PC-9 (cell line): ENCODE results near the gene EME1. TPM values are rescaled to one million over a fixed set of nuclear protein-coding genes. Genes with fewer than 3 reads are reported as not detected.

Experiments used
- BruUV-seq: library from RNA; stranded (reverse); fragments of 400-500 nt; replicated peaks from 2 replicates; lab custom pipeline; 2021; lab: Mats Ljungman, UMichigan
- CTCF ChIA-PET: fragments of 300-600 bp; sonication (Branson Sonifier 250); formaldehyde crosslinking; loops from one replicate; lab custom pipeline; 2022; ENCODE audit warnings: antibody characterized with exemption; lab: Charles Lee
- POLR2A ChIA-PET: fragments of 300-600 bp; sonication (Branson Sonifier 250); formaldehyde crosslinking; loops from one replicate; lab custom pipeline; 2022; ENCODE audit warnings: antibody characterized with exemption; ENCODE audit not compliant: unreplicated experiment; lab: Charles Lee
- DNase-seq, 2 experiments: peaks; one replicate each; pipeline versions ENCODE4 v3.0.0 to v3.0.0-alpha.2; 2015 to 2022; ENCODE audit warnings: mixed read lengths in 1 of 2
- H2AFZ ChIP-seq: fragments of 200-600 bp; sonication (generic); 2 replicates; pipeline ENCODE4 v1.8.1; 2017; ENCODE audit warnings: antibody characterized with exemption
- H3F3A ChIP-seq: fragments of 200-600 bp; sonication (generic); 2 replicates; pipeline ENCODE4 v1.8.1; 2017; ENCODE audit warnings: antibody characterized with exemption, mild to moderate bottlenecking, low read depth; ENCODE audit not compliant: insufficient read depth
- H3K27ac ChIP-seq: fragments of 200-600 bp; sonication (generic); 2 replicates; pipeline ENCODE4 v1.6.1; 2016; ENCODE audit warnings: mixed run types
- H3K27me3 ChIP-seq: fragments of 200-600 bp; sonication (generic); 2 replicates; pipeline ENCODE4 v1.6.1; 2016; ENCODE audit warnings: low read depth, mixed run types; ENCODE audit not compliant: insufficient read depth
- H3K36me3 ChIP-seq: fragments of 200-600 bp; sonication (generic); 2 replicates; pipeline ENCODE4 v1.6.1; 2016; ENCODE audit warnings: low read depth, mixed run types
- H3K4me1 ChIP-seq: fragments of 200-600 bp; sonication (generic); replicated peaks from 2 replicates; pipeline ENCODE4 v1.6.1; 2016; ENCODE audit warnings: mixed run types; ENCODE audit not compliant: insufficient read depth
- H3K4me2 ChIP-seq: fragments of 200-600 bp; sonication (generic); 2 replicates; pipeline ENCODE4 v1.6.1; 2017; ENCODE audit warnings: mixed run types
- H3K4me3 ChIP-seq: fragments of 200-600 bp; sonication (generic); 2 replicates; pipeline ENCODE4 v1.6.1; 2016; ENCODE audit warnings: mixed run types
- H3K79me2 ChIP-seq: fragments of 200-600 bp; sonication (generic); 2 replicates; pipeline ENCODE4 v1.6.1; 2017; ENCODE audit warnings: low read depth, mixed run types
- H3K9me2 ChIP-seq: fragments of 200-600 bp; sonication (generic); 2 replicates; pipeline ENCODE4 v1.8.1; 2017; ENCODE audit warnings: mild to moderate bottlenecking; ENCODE audit not compliant: insufficient read depth
- H3K9me3 ChIP-seq: fragments of 200-600 bp; sonication (generic); 2 replicates; pipeline ENCODE4 v1.8.1; 2016; ENCODE audit warnings: low read depth; ENCODE audit not compliant: insufficient read depth
- H4K20me1 ChIP-seq: fragments of 200-600 bp; sonication (generic); 2 replicates; pipeline ENCODE4 v1.8.1; 2017; ENCODE audit not compliant: insufficient read depth
- CTCF ChIP-seq: fragments of 200-600 bp; sonication (generic); conservative IDR thresholded peaks from 2 replicates; pipeline ENCODE4 v1.6.1; 2017; ENCODE audit warnings: mixed run types, antibody characterized with exemption, mild to moderate bottlenecking, moderate library complexity
- EZH2 ChIP-seq: fragments of 200-600 bp; sonication (generic); IDR thresholded peaks from 2 replicates; pipeline ENCODE4 v1.8.0; 2017; ENCODE audit warnings: antibody characterized with exemption, low read depth
- intact Hi-C: fragments of 100-400 bp; cut with micrococcal nuclease; formaldehyde crosslinking; loops from one replicate; pipeline ENCODE4 v1.10.0; 2022; ENCODE audit not compliant: unreplicated experiment
- total RNA-seq: library from RNA; stranded (reverse); gene quantifications from 2 replicates; pipeline ENCODE4 v1.2.3, GENCODE V29; 2021

EME1 gene
- total RNA-seq, 1 experiment from 2014 or later = 21.0 TPM

DNA sequence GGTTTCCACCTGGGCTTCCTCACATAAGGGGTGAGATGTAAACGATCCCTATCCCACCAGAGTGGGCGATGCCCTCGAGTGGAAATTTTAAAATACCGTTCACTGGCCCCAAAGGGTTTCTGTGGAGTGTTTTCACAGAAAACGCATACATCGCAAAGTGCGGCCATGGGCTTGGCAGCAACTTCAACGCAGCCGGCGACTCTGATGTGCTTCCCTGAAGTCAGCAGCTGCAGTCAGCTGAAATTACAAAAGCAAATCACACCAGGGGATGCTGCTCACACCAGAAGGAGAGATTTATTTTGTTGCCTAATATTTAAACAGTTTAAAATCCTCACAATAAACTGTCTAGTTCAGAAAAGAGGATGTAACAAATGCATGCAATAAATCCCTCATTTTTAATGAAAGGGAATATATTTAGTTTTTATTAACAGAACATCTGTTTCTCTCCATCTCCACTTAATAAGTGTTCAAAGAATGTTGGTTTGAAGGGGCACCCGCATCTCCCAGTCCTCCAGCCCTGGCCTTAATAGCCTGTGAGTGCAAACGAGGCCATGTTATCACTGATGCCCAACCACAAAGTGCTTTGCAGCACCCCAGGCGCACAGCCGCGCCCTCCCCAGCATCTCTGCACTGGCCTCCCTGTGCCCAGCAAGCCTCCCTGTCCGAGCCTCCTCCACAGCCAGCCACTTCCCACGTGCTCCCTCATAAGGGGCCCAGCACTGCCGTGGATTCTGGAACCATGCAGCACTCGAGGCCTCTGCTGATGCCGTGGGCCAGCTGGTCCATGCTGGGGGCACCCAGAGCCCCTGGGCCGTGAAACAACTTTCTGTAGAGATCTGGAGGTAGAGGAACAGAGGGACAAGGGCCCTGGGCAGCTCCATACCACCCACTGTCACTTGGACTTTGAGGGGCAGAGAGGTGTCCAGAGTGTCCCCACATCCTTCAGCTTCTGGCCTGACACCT lies 44.4 kb upstream of the EME1 start:
- Histone ChIP-seq H3K36me3 (no peaks in the 10 kb centered on the region), H3K9me3 (no peaks in the 10 kb centered on the region), H3K4me3 (no peak overlapping the region), H3K27me3 (no peaks in the 10 kb centered on the region), H2AFZ (no peak overlapping the region), H3K79me2 (no peaks in the 10 kb centered on the region), H3K9me2 (no peaks in the 10 kb centered on the region), H3K4me1 (no peaks in the 10 kb centered on the region), H3K4me2 (no peak overlapping the region), H3F3A (no peaks in the 10 kb centered on the region), H4K20me1 (no peaks in the 10 kb centered on the region), H3K27ac (no peak overlapping the region)
- ChIA-PET POLR2A (no interaction called here), CTCF (no interaction called here)
- intact Hi-C loops = no loop called here
- TF ChIP-seq EZH2 (no peak), CTCF (no peak)
- BruUV-seq = no TSS peak
- no peak for DNase-seq

- no TSS peak for BruUV-seq
- no peak overlapping the region for H2AFZ ChIP-seq
- no peaks in the 10 kb centered on the region for H3K27me3 ChIP-seq
- H3K79me2 ChIP-seq = no peaks in the 10 kb centered on the region
- no peak overlapping the region for H3K4me3 ChIP-seq
- H3K4me2 ChIP-seq = no peak overlapping the region
- TF ChIP-seq CTCF = no peak
- no peaks in the 10 kb centered on the region for H3K9me2 ChIP-seq
- H3K27ac ChIP-seq = no peak overlapping the region
- H3K9me3 ChIP-seq = no peaks in the 10 kb centered on the region
- ChIA-PET CTCF (no interaction called here), POLR2A (no interaction called here)
- no peaks in the 10 kb centered on the region for H4K20me1 ChIP-seq
- no peaks in the 10 kb centered on the region for H3F3A ChIP-seq
- intact Hi-C loops = no loop called here
- no peak for DNase-seq
- H3K4me1 ChIP-seq = no peaks in the 10 kb centered on the region
- H3K36me3 ChIP-seq = no peaks in the 10 kb centered on the region
These were observed 43.3 kb upstream of the EME1 start for GRCh38 chr17:50329716-50330115.

DNA sequence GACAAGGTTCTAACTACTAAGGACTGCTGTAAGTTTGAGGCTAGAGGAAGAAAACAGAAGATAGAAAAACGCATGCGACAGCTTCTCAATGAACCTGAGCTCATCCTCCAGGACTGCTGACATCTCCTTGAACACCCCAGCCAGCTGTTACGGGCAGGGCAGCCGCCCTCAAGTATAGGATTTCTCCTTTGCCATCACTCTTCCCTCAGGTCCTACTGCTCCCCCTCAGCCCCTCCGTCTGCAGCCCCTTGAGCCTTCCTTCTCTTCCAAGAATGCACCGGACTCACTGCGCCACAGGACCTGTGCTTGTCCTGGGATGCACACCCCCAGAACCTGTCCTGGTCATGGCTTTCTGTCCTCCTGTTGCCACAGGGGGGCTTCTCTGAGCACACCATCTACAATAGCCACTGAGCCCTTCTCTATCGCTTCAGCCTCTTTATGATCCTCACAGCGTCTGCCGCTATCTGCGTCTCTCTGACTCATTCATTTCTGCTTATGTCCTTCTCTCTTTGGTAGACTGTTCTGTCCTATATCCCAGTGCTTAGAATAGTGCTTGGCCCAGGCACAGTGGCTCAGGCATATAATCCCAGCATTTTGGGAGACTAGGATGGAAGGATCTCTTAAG lies 42.8 kb upstream of the EME1 start:
- Histone ChIP-seq H3K4me1 (no peaks in the 10 kb centered on the region), H3K79me2 (no peaks in the 10 kb centered on the region), H4K20me1 (no peaks in the 10 kb centered on the region), H3K27me3 (no peaks in the 10 kb centered on the region), H3K9me3 (no peaks in the 10 kb centered on the region), H3K4me3 (no peak overlapping the region), H3F3A (no peaks in the 10 kb centered on the region), H3K27ac (no peak overlapping the region), H2AFZ (no peak overlapping the region), H3K4me2 (no peak overlapping the region), H3K9me2 (no peaks in the 10 kb centered on the region), H3K36me3 (no peaks in the 10 kb centered on the region)
- ChIA-PET CTCF (no interaction called here), POLR2A (no interaction called here)
- intact Hi-C loops = no loop called here
- BruUV-seq = no TSS peak
- DNase-seq = no peak
- TF ChIP-seq EZH2 (no peak), CTCF (no peak)
